B cell (primary cell): ENCODE measurements around the gene ZNF518B. TPM values are rescaled to one million over a fixed set of nuclear protein-coding genes. Genes with fewer than 3 reads are reported as not detected.

Source experiments
- ATAC-seq: fragments of 200-7000 bp; cut with Tn5 transposase; one replicate; pipeline ENCODE4 v1.10.0; 2021; ENCODE audit warnings: low read depth, mild to moderate bottlenecking, moderate number of reproducible peaks, moderate library complexity
- CTCF ChIA-PET: fragments of 350-600 bp; sonication (Branson Sonifier 250); formaldehyde crosslinking; loops from one replicate; lab custom pipeline; 2021; ENCODE audit warnings: antibody characterized with exemption, inconsistent platforms; lab: Charles Lee
- POLR2A ChIA-PET: fragments of 350-600 bp; sonication (Branson Sonifier 250); formaldehyde crosslinking; loops from one replicate; lab custom pipeline; 2021; ENCODE audit warnings: antibody characterized with exemption; lab: Charles Lee
- DNase-seq: peaks from one replicate; pipeline ENCODE4 v3.0.0; 2013
- H2AFZ ChIP-seq: 2 replicates; pipeline ENCODE4 v1.6.1; 2012; ENCODE audit warnings: mild to moderate bottlenecking, low read depth, low read length; ENCODE audit not compliant: insufficient read depth, poor library complexity, severe bottlenecking
- H3K27ac ChIP-seq, 2 donors: 1 replicate in 1 of 2; 2 replicates in 1 of 2; pipeline ENCODE4 v1.5.1; 2012 to 2013; ENCODE audit warnings: low read length in 2 of 2, mild to moderate bottlenecking in 2 of 2, moderate library complexity in 1 of 2
- H3K27me3 ChIP-seq, 4 experiments: fragments of 200-600 bp in 1 of 4; sonication (generic) in 1 of 4; replicated peaks in 1 of 4; 1 replicate in 2 of 4; 2 replicates in 2 of 4; pipeline versions ENCODE4 v1.6.1 to v1.7.0; 2013 to 2016; ENCODE audit warnings: low read length in 3 of 4, mild to moderate bottlenecking in 2 of 4, mixed read lengths in 1 of 4, moderate library complexity in 1 of 4; ENCODE audit not compliant: insufficient read depth in 4 of 4, control insufficient read depth in 3 of 4; ENCODE audit errors: control extremely low read depth in 1 of 4
- H3K36me3 ChIP-seq, 2 experiments: replicated peaks in 1 of 2; 1 replicate in 1 of 2; 2 replicates in 1 of 2; pipeline versions ENCODE4 v1.6.1 to v1.7.1; 2013; ENCODE audit warnings: low read length in 1 of 2; ENCODE audit not compliant: insufficient read depth in 2 of 2, control insufficient read depth in 1 of 2; ENCODE audit errors: control extremely low read depth in 1 of 2, extremely low read depth in 1 of 2
- H3K4me1 ChIP-seq, 2 donors: fragments of 200-600 bp in 1 of 2; sonication (generic) in 1 of 2; 1 replicate in 1 of 2; 2 replicates in 1 of 2; pipeline versions ENCODE4 v1.5.1 to v1.6.1; 2013 to 2017; ENCODE audit warnings: low read length in 2 of 2; ENCODE audit not compliant: control insufficient read depth in 2 of 2, insufficient read depth in 2 of 2
- H3K4me2 ChIP-seq: replicated peaks from 2 replicates; pipeline ENCODE3; 2012; ENCODE audit warnings: mild to moderate bottlenecking, low read depth, low read length; ENCODE audit not compliant: poor library complexity, severe bottlenecking
- H3K4me3 ChIP-seq, 5 experiments: fragments of 200-600 bp in 1 of 5; sonication (generic) in 1 of 5; 1 replicate in 3 of 5; 2 replicates in 2 of 5; pipeline versions ENCODE4 v1.5.1 to v1.7.0; 2011 to 2016; ENCODE audit warnings: low read length in 4 of 5, mild to moderate bottlenecking in 4 of 5, low read depth in 2 of 5, control low read depth in 1 of 5, moderate library complexity in 1 of 5; ENCODE audit not compliant: insufficient read depth in 1 of 5; ENCODE audit errors: control extremely low read depth in 1 of 5, extremely low read depth in 1 of 5
- H3K79me2 ChIP-seq: fragments of 200-600 bp; sonication (generic); one replicate; pipeline ENCODE4 v1.6.0; 2016; ENCODE audit warnings: low read length; ENCODE audit not compliant: control insufficient read depth, insufficient read depth
- H3K9ac ChIP-seq: fragments of 200-600 bp; sonication (generic); 2 replicates; pipeline ENCODE4 v1.6.1; 2017; ENCODE audit warnings: mild to moderate bottlenecking, low read length, moderate library complexity
- H3K9me3 ChIP-seq, 3 donors: one replicate each; pipeline versions ENCODE4 v1.6.1 to v1.7.1; 2013; ENCODE audit warnings: low read length in 2 of 3; ENCODE audit not compliant: control insufficient read depth in 2 of 3, insufficient read depth in 1 of 3; ENCODE audit errors: control extremely low read depth in 1 of 3
- H4K20me1 ChIP-seq: 2 replicates; pipeline ENCODE4 v1.6.0; 2012; ENCODE audit warnings: mild to moderate bottlenecking, low read length; ENCODE audit not compliant: insufficient read depth, control insufficient read depth, poor library complexity, severe bottlenecking
- H3K27ac Mint-ChIP-seq: one replicate; pipeline ENCODE4 v1.8.0; 2021; ENCODE audit warnings: mixed read lengths
- H3K27me3 Mint-ChIP-seq: one replicate; pipeline ENCODE4 v1.8.0; 2021; ENCODE audit warnings: mixed read lengths
- H3K4me1 Mint-ChIP-seq: one replicate; pipeline ENCODE4 v1.8.0; 2021; ENCODE audit warnings: mixed read lengths
- H3K4me3 Mint-ChIP-seq: one replicate; pipeline ENCODE4 v1.8.0; 2021; ENCODE audit warnings: mixed read lengths
- H3K9me3 Mint-ChIP-seq: one replicate; pipeline ENCODE4 v1.8.0; 2022; ENCODE audit warnings: mixed read lengths; ENCODE audit not compliant: insufficient read depth
- CTCF ChIP-seq: fragments of 200-600 bp; IDR thresholded peaks from one replicate; pipeline ENCODE4 v1.8.0; 2022; ENCODE audit warnings: antibody characterized with exemption, mild to moderate bottlenecking
- EZH2 ChIP-seq: IDR thresholded peaks from 2 replicates; pipeline ENCODE4 v1.6.1; 2012; ENCODE audit warnings: borderline replicate concordance, low read depth, mild to moderate bottlenecking, moderate library complexity, low read length; ENCODE audit not compliant: insufficient read depth, poor library complexity, severe bottlenecking
- WGBS: methylation state at CpG from one replicate; pipeline ENCODE4 v1.1.5; 2013; ENCODE audit warnings: missing lambda C conversion rate; ENCODE audit not compliant: insufficient coverage; 5-methylcytosine and 5-hydroxymethylcytosine counted together
- intact Hi-C: fragments of 100-400 bp; cut with micrococcal nuclease; formaldehyde crosslinking; loops from one replicate; pipeline ENCODE4 v1.10.0; 2022
- polyA plus RNA-seq: library from polyadenylated mRNA; depleted of rRNA; stranded (reverse); fragments of >200 nt; gene quantifications from 2 replicates; pipeline ENCODE4 v1.2.3, GENCODE V29; 2012
- total RNA-seq, 2 donors: library from RNA; stranded (reverse); fragments of 120-200 nt in 1 of 2; gene quantifications; 1 replicate in 1 of 2; 2 replicates in 1 of 2; pipeline versions ENCODE4 v1.2.3 to v1.2.4, GENCODE V29; 2013 to 2022

The ZNF518B gene
- total and polyA plus RNA-seq, 2 donors (not counting 1 experiment from before 2014, with no cell fraction given) = 9.1 to 39.8 TPM

GRCh38 chr4:10492464-10492863 is 35.2 kb upstream of the ZNF518B start:
- no peaks in the 10 kb centered on the region for H3K27me3 ChIP-seq
- H3K4me2 ChIP-seq = no peak overlapping the region
- H3K9ac ChIP-seq = no peak overlapping the region
- POLR2A ChIA-PET = no interaction called here
- H3K36me3 ChIP-seq = no peaks in the 10 kb centered on the region
- no peak overlapping the region for H3K27ac ChIP-seq
- H3K9me3 Mint-ChIP-seq = no peaks in the 10 kb centered on the region
- H3K4me1 Mint-ChIP-seq = no peaks in the 10 kb centered on the region
- CTCF ChIA-PET = no interaction called here
- no peak overlapping the region for H3K4me3 ChIP-seq
- peaks cover 22% of the 10 kb centered on the region for H3K27me3 Mint-ChIP-seq
- H4K20me1 ChIP-seq = no peaks in the 10 kb centered on the region
- no peaks in the 10 kb centered on the region for H3K4me1 ChIP-seq
- H2AFZ ChIP-seq = no peak overlapping the region
- intact Hi-C loops = no loop called here
- H3K4me3 Mint-ChIP-seq = no peak overlapping the region
- no peak overlapping the region for H3K27ac Mint-ChIP-seq
- no peaks in the 10 kb centered on the region for H3K9me3 ChIP-seq
- no peaks in the 10 kb centered on the region for H3K79me2 ChIP-seq
- no peak for TF ChIP-seq EZH2
- TF ChIP-seq CTCF = no peak
- ATAC-seq (no peak), DNase-seq (no peak)
- WGBS = 80% methylated on average over 2 of the region's 11 CpGs

GRCh38 chr4:10491401-10491800 is 34.2 kb upstream of the ZNF518B start:
- no peak for TF ChIP-seq EZH2
- no peak for TF ChIP-seq CTCF
- H4K20me1 ChIP-seq = no peaks in the 10 kb centered on the region
- no peak overlapping the region for H3K27ac ChIP-seq
- Mint-ChIP-seq H3K4me1 (no peaks in the 10 kb centered on the region), H3K9me3 (no peaks in the 10 kb centered on the region), H3K4me3 (no peak overlapping the region), H3K27me3 (peaks cover 22% of the 10 kb centered on the region), H3K27ac (no peak overlapping the region)
- WGBS = 47% methylated on average over 3 of the region's 3 CpGs
- no peaks in the 10 kb centered on the region for H3K9me3 ChIP-seq
- DNase-seq (no peak), ATAC-seq (no peak)
- ChIA-PET CTCF (no interaction called here), POLR2A (no interaction called here)
- no peak overlapping the region for H3K4me2 ChIP-seq
- H3K9ac ChIP-seq = no peak overlapping the region
- H3K36me3 ChIP-seq = no peaks in the 10 kb centered on the region
- no peaks in the 10 kb centered on the region for H3K4me1 ChIP-seq
- no peaks in the 10 kb centered on the region for H3K79me2 ChIP-seq
- intact Hi-C loops = no loop called here
- no peaks in the 10 kb centered on the region for H3K27me3 ChIP-seq
- H2AFZ ChIP-seq = no peak overlapping the region
- H3K4me3 ChIP-seq = no peak overlapping the region
